HepG2 (cell line): ENCODE measurements around the gene AGR2. TPM values are rescaled to one million over a fixed set of nuclear protein-coding genes. Genes with fewer than 3 reads are reported as not detected.

Source experiments
- ATAC-seq: fragments of 200-7000 bp; cut with Tn5 transposase; 3 replicates; pipeline ENCODE4 v1.9.1; 2020; ENCODE audit warnings: mild to moderate bottlenecking, moderate library complexity
- BruUV-seq: library from RNA; stranded (reverse); fragments of 400-500 nt; replicated peaks from 2 replicates; lab custom pipeline; 2021; lab: Mats Ljungman, UMichigan
- CTCF ChIA-PET: fragments of 300-600 bp; formaldehyde crosslinking; extraction: SDS; loops from one replicate; lab custom pipeline; 2021; ENCODE audit warnings: low total read pairs, inconsistent platforms, low intra/inter-chr PET ratio; lab: Yijun Ruan, JAX
- POLR2A ChIA-PET: fragments of 350-600 bp; sonication (Branson Sonifier 250); formaldehyde crosslinking; loops from one replicate; lab custom pipeline; 2020; ENCODE audit warnings: antibody characterized with exemption, inconsistent platforms; lab: Yijun Ruan, JAX
- DNase-seq: peaks from one replicate; pipeline ENCODE4 v3.0.0-alpha.2; 2015; ENCODE audit warnings: low spot score
- FAIRE-seq: peaks from 3 replicates; lab custom pipeline; 2011; peaks lifted over from hg19 to GRCh38; lab: Jason Lieb, UNC
- H2AFZ ChIP-seq: one replicate; pipeline ENCODE4 v1.6.1; 2011; ENCODE audit warnings: low read length, inconsistent platforms
- H3K27ac ChIP-seq: fragments of 300-600 bp; 3 replicates; pipeline ENCODE4 v1.8.0; 2011; ENCODE audit warnings: mixed run types, mild to moderate bottlenecking, mixed read lengths, low read length, inconsistent platforms; ENCODE audit not compliant: insufficient read depth; ENCODE audit errors: extremely low read length
- H3K27me3 ChIP-seq, 2 experiments: fragments of 200-600 bp in 1 of 2; 2 replicates in 1 of 2; 3 replicates in 1 of 2; pipeline versions ENCODE4 v1.6.0 to v1.8.0; 2011; ENCODE audit warnings: low read length in 2 of 2, mild to moderate bottlenecking in 2 of 2, moderate library complexity in 2 of 2, inconsistent platforms in 1 of 2; ENCODE audit not compliant: insufficient read depth in 2 of 2, control insufficient read depth in 1 of 2
- H3K36me3 ChIP-seq, 2 experiments: fragments of 200-600 bp in 1 of 2; replicated peaks in 1 of 2; 2 replicates in 1 of 2; 3 replicates in 1 of 2; pipeline versions ENCODE4 v1.5.1 to v1.8.0; 2011; ENCODE audit warnings: low read length in 2 of 2, inconsistent platforms in 1 of 2; ENCODE audit not compliant: insufficient read depth in 2 of 2, control insufficient read depth in 1 of 2
- H3K4me1 ChIP-seq: 2 replicates; pipeline ENCODE4 v1.5.1; 2012; ENCODE audit warnings: low read length, inconsistent platforms; ENCODE audit not compliant: insufficient read depth
- H3K4me2 ChIP-seq: 2 replicates; pipeline ENCODE4 v1.6.0; 2011; ENCODE audit warnings: low read depth, low read length, inconsistent platforms
- H3K4me3 ChIP-seq, 3 experiments: fragments of 200-600 bp in 1 of 3; sonication (generic), shearing (Covaris generic) in 1 of 3; replicated peaks in 1 of 3; 2 replicates each; pipeline ENCODE4 v1.5.1; 2011 to 2016; ENCODE audit warnings: low read length in 3 of 3, inconsistent platforms in 2 of 3, low read depth in 2 of 3, mild to moderate bottlenecking in 2 of 3, control low read depth in 1 of 3, mixed read lengths in 1 of 3; ENCODE audit not compliant: insufficient read depth in 1 of 3
- H3K79me2 ChIP-seq: one replicate; pipeline ENCODE4 v1.6.1; 2011; ENCODE audit warnings: low read length, inconsistent platforms; ENCODE audit not compliant: insufficient read depth
- H3K9ac ChIP-seq: 2 replicates; pipeline ENCODE4 v1.6.0; 2011; ENCODE audit warnings: mild to moderate bottlenecking, low read depth, low read length, inconsistent platforms; ENCODE audit not compliant: insufficient read depth
- H3K9me3 ChIP-seq: 2 replicates; pipeline ENCODE4 v1.5.1; 2012; ENCODE audit warnings: mild to moderate bottlenecking, low read length
- H4K20me1 ChIP-seq: 2 replicates; pipeline ENCODE4 v1.6.0; 2011; ENCODE audit warnings: inconsistent platforms, mild to moderate bottlenecking, low read length, moderate library complexity; ENCODE audit not compliant: insufficient read depth
- AHR ChIP-seq: IDR thresholded peaks from 2 replicates; pipeline ENCODE4 v1.6.1; 2018; ENCODE audit warnings: missing genetic modification reagents, missing compliant biosample characterization
- KDM4B ChIP-seq: sonication (generic); formaldehyde crosslinking; IDR thresholded peaks from 2 replicates; pipeline ENCODE4 v1.4.0; 2020; ENCODE audit warnings: missing genetic modification reagents
- MED1 ChIP-seq: sonication (generic); formaldehyde crosslinking; IDR thresholded peaks from 2 replicates; pipeline ENCODE4 v1.4.0; 2020; ENCODE audit warnings: missing genetic modification reagents
- PBX2 ChIP-seq: IDR thresholded peaks from 2 replicates; pipeline ENCODE4 v1.6.1; 2016; ENCODE audit warnings: control low read depth
- POLR2AphosphoS2 ChIP-seq: IDR thresholded peaks from 2 replicates; pipeline ENCODE4 v1.6.1; 2011; ENCODE audit warnings: low read depth, low read length, improper control_type of control experiment
- PRDM15 ChIP-seq: sonication (generic); formaldehyde crosslinking; IDR thresholded peaks from 2 replicates; pipeline ENCODE4 v1.4.0; 2020; ENCODE audit warnings: missing genetic modification reagents
- SIN3A ChIP-seq: IDR thresholded peaks from 2 replicates; pipeline ENCODE4 v1.6.1; 2011; ENCODE audit warnings: low read depth, mild to moderate bottlenecking, control low read depth, low read length, borderline replicate concordance
- SSRP1 ChIP-seq: IDR thresholded peaks from 2 replicates; pipeline ENCODE4 v1.6.1; 2016; ENCODE audit warnings: control low read depth
- TFDP1 ChIP-seq: IDR thresholded peaks from 2 replicates; pipeline ENCODE4 v1.6.1; 2016; ENCODE audit warnings: missing compliant biosample characterization, missing genetic modification reagents, borderline replicate concordance
- XRCC5 ChIP-seq: fragments of 200-400 bp; formaldehyde crosslinking; optimal IDR thresholded peaks from 2 replicates; pipeline ENCODE3; 2017; ENCODE audit warnings: mild to moderate bottlenecking, low read length
- ZBTB49 ChIP-seq: sonication (generic); formaldehyde crosslinking; IDR thresholded peaks from 2 replicates; pipeline ENCODE4 v1.4.0; 2020; ENCODE audit warnings: missing genetic modification reagents, borderline replicate concordance
- ZHX1 ChIP-seq: sonication (generic); formaldehyde crosslinking; IDR thresholded peaks from 2 replicates; pipeline ENCODE4 v1.8.1; 2022; ENCODE audit warnings: low read depth, mild to moderate bottlenecking, missing genetic modification reagents
- ZKSCAN1 ChIP-seq: fragments of 150-350 bp; IDR thresholded peaks from 2 replicates; pipeline ENCODE4 v1.6.1; 2014; ENCODE audit warnings: low read length
- WGBS: methylation state at CpG from one replicate; pipeline ENCODE4 v1.1.6; 2017; ENCODE audit warnings: low lambda C conversion rate; 5-methylcytosine and 5-hydroxymethylcytosine counted together
- in situ Hi-C: cut with HindIII; loops from 2 replicates; pipeline ENCODE4 v1.10.0; 2017; ENCODE audit warnings: low pct_unique_long_range_greater_than_20kb; ENCODE audit not compliant: extremely low pct_ligation_motif_present
- intact Hi-C: fragments of 100-400 bp; cut with micrococcal nuclease; formaldehyde crosslinking; loops from one replicate; pipeline ENCODE4 v1.10.0; 2022; ENCODE audit not compliant: unreplicated experiment
- polyA plus RNA-seq, 8 experiments: library from polyadenylated mRNA; depleted of rRNA in 3 of 8; stranded (reverse) in 7 of 8; unstranded in 1 of 8; fragments of >200 nt; fragmentation: Illumina TruSeq in 4 of 8; extraction: Trizol in 4 of 8; gene quantifications; 2 replicates each; pipeline versions ENCODE4 v1.2.1 to v1.2.3, GENCODE V29; 2011 to 2016; ENCODE audit warnings: low read depth in 4 of 8, missing spikeins in 1 of 8, mixed read lengths in 1 of 8; ENCODE audit not compliant: insufficient read depth in 1 of 8
- total RNA-seq, 5 experiments: library from RNA; depleted of rRNA; stranded (reverse); fragments of >200 nt; fragmentation: Illumina TruSeq; extraction: Trizol; gene quantifications; 2 replicates each; pipeline ENCODE4 v1.2.3, GENCODE V29; 2016; ENCODE audit warnings: low read depth in 1 of 5

Gene AGR2
- total and polyA plus RNA-seq, 2 of the 13 experiments (the other 11 are each of a cell fraction or from before 2014, with no cell fraction given): 1.7 to 2.9 TPM

- DNase-seq (no peak), ATAC-seq (no peak), FAIRE-seq (no peak)
- H3K4me2 ChIP-seq: no peak overlapping the region
- H3K36me3 ChIP-seq: no peaks in the 10 kb centered on the region
- in situ Hi-C loops (no loop called here), intact Hi-C loops (no loop called here)
- no peak overlapping the region for H3K27ac ChIP-seq
- H4K20me1 ChIP-seq: no peaks in the 10 kb centered on the region
- no TSS peak for BruUV-seq
- ChIA-PET CTCF (no interaction called here), POLR2A (no interaction called here)
- H3K9ac ChIP-seq: no peak overlapping the region
- no peaks in the 10 kb centered on the region for H3K9me3 ChIP-seq
- H3K27me3 ChIP-seq: no peaks in the 10 kb centered on the region
- no peaks in the 10 kb centered on the region for H3K4me1 ChIP-seq
- no peaks in the 10 kb centered on the region for H3K79me2 ChIP-seq
- no peak overlapping the region for H3K4me3 ChIP-seq
- 29% methylated on average over 1 of the region's 1 CpG for WGBS
- no peak overlapping the region for H2AFZ ChIP-seq
- TF ChIP-seq MED1 (no peak), SSRP1 (no peak), TFDP1 (CRISPR knock-in tag) (no peak), PBX2 (CRISPR knock-in tag) (no peak), ZBTB49 (CRISPR knock-in tag) (no peak), ZHX1 (CRISPR knock-in tag) (no peak), PRDM15 (CRISPR knock-in tag) (no peak), XRCC5 (no peak), ZKSCAN1 (no peak), AHR (no peak), POLR2AphosphoS2 (no peak), KDM4B (CRISPR knock-in tag) (no peak), SIN3A (no peak)
These were observed 13.7 kb downstream of the AGR2 start for GRCh38 chr7:16791071-16791470.
